SK-N-SH (cell line): Measurements from ENCODE around the gene RAD51B. TPM values are rescaled to one million over a fixed set of nuclear protein-coding genes. Genes with fewer than 3 reads are reported as not detected.
A peak's percentile ranks its signal among the peaks of the same experiment; 100 is the strongest.

Source experiments
- CTCF ChIA-PET: fragments of 300-600, 350-600 bp; formaldehyde crosslinking; extraction: SDS; loops from one replicate; lab custom pipeline; 2021; lab: Yijun Ruan, JAX
- POLR2A ChIA-PET: fragments of 350-600 bp; sonication (Branson Sonifier 250); formaldehyde crosslinking; extraction: SDS; loops from one replicate; lab custom pipeline; 2020; ENCODE audit warnings: antibody characterized with exemption, inconsistent platforms; lab: Yijun Ruan, JAX
- DNase-seq: peaks from one replicate; pipeline ENCODE4 v3.0.0; 2012
- H2AFZ ChIP-seq: fragments of 200-600 bp; sonication (generic); 2 replicates; pipeline ENCODE4 v1.8.1; 2016; ENCODE audit warnings: antibody characterized with exemption, mild to moderate bottlenecking, low read depth
- H3F3A ChIP-seq: fragments of 200-600 bp; sonication (generic); replicated peaks from 2 replicates; pipeline ENCODE3; 2016; ENCODE audit warnings: antibody characterized with exemption, mild to moderate bottlenecking; ENCODE audit not compliant: insufficient read depth
- H3K27ac ChIP-seq, 2 experiments: fragments of 200-500 bp in 1 of 2; fragments of 200-600 bp in 1 of 2; sonication (Bioruptor generic) in 1 of 2; sonication (generic), shearing (Covaris generic) in 1 of 2; 2 replicates each; pipeline versions ENCODE4 v1.5.1 to v1.6.1; 2014 to 2016; ENCODE audit warnings: low read depth in 2 of 2, inconsistent platforms in 1 of 2, low read length in 1 of 2, mild to moderate bottlenecking in 1 of 2, mixed read lengths in 1 of 2
- H3K27me3 ChIP-seq: fragments of 200-600 bp; sonication (generic), shearing (Covaris generic); 2 replicates; pipeline ENCODE4 v1.6.1; 2016; ENCODE audit warnings: mixed run types; ENCODE audit not compliant: insufficient read depth
- H3K36me3 ChIP-seq, 2 experiments: fragments of 200-500 bp in 1 of 2; fragments of 200-600 bp in 1 of 2; sonication (Bioruptor generic) in 1 of 2; sonication (generic) in 1 of 2; replicated peaks in 1 of 2; 2 replicates each; pipeline versions ENCODE3 to v1.5.1; 2014 to 2016; ENCODE audit warnings: low read length in 1 of 2, mild to moderate bottlenecking in 1 of 2; ENCODE audit not compliant: insufficient read depth in 2 of 2, control insufficient read depth in 1 of 2
- H3K4me1 ChIP-seq, 2 experiments: fragments of 200-500 bp in 1 of 2; fragments of 200-600 bp in 1 of 2; sonication (Bioruptor generic) in 1 of 2; sonication (generic), shearing (Covaris generic) in 1 of 2; 2 replicates each; pipeline versions ENCODE4 v1.5.1 to v1.6.1; 2014 to 2016; ENCODE audit warnings: low read depth in 1 of 2, low read length in 1 of 2, mixed run types in 1 of 2; ENCODE audit not compliant: insufficient read depth in 2 of 2, control insufficient read depth in 1 of 2
- H3K4me2 ChIP-seq: fragments of 200-600 bp; sonication (generic), shearing (Covaris generic); 2 replicates; pipeline ENCODE4 v1.6.1; 2017; ENCODE audit warnings: mixed run types
- H3K4me3 ChIP-seq, 2 experiments: fragments of 200-500 bp in 1 of 2; fragments of 200-600 bp in 1 of 2; sonication (Bioruptor generic) in 1 of 2; sonication (generic), shearing (Covaris generic) in 1 of 2; 2 replicates each; pipeline versions ENCODE4 v1.5.1 to v1.8.1; 2014 to 2016; ENCODE audit warnings: low read depth in 2 of 2, inconsistent platforms in 1 of 2, low read length in 1 of 2, mild to moderate bottlenecking in 1 of 2, mixed read lengths in 1 of 2, moderate library complexity in 1 of 2
- H3K79me2 ChIP-seq: fragments of 200-600 bp; sonication (generic); 2 replicates; pipeline ENCODE4 v1.8.1; 2017; ENCODE audit warnings: mild to moderate bottlenecking; ENCODE audit not compliant: insufficient read depth
- H3K9ac ChIP-seq: fragments of 200-600 bp; sonication (generic); 2 replicates; pipeline ENCODE4 v1.6.1; 2017; ENCODE audit warnings: mixed run types
- H3K9me2 ChIP-seq: fragments of 200-600 bp; sonication (generic); 2 replicates; pipeline ENCODE4 v1.6.1; 2017; ENCODE audit warnings: mixed run types
- H3K9me3 ChIP-seq: fragments of 200-600 bp; sonication (generic); 2 replicates; pipeline ENCODE4 v1.6.1; 2017; ENCODE audit warnings: mixed run types, mild to moderate bottlenecking, moderate library complexity
- H4K20me1 ChIP-seq: fragments of 200-600 bp; sonication (generic); 2 replicates; pipeline ENCODE4 v1.6.1; 2017; ENCODE audit warnings: mild to moderate bottlenecking, mixed run types; ENCODE audit not compliant: insufficient read depth
- CHD2 ChIP-seq: fragments of 150-350 bp; IDR thresholded peaks from 2 replicates; pipeline ENCODE4 v1.6.1; 2018; ENCODE audit warnings: low read length; ENCODE audit not compliant: partially characterized antibody
- GATA2 ChIP-seq: sonication (generic); formaldehyde crosslinking; IDR thresholded peaks from 2 replicates; pipeline ENCODE4 v1.5.0; 2020; ENCODE audit warnings: mild to moderate bottlenecking, missing genetic modification reagents
- MXI1 ChIP-seq: IDR thresholded peaks from 2 replicates; pipeline ENCODE4 v1.6.1; 2012; ENCODE audit warnings: mild to moderate bottlenecking, low read depth, low read length, improper control_type of control experiment
- NRF1 ChIP-seq: IDR thresholded peaks from 2 replicates; pipeline ENCODE4 v1.6.1; 2012; ENCODE audit warnings: low read depth, mild to moderate bottlenecking, low read length
- RAD21 ChIP-seq: IDR thresholded peaks from 2 replicates; pipeline ENCODE4 v1.6.1; 2012; ENCODE audit warnings: mild to moderate bottlenecking, low read length
- RFX5 ChIP-seq: IDR thresholded peaks from 2 replicates; pipeline ENCODE4 v1.6.1; 2012; ENCODE audit warnings: mild to moderate bottlenecking, improper control_type of control experiment, low read length
- RXRA ChIP-seq: IDR thresholded peaks from 2 replicates; pipeline ENCODE4 v1.4.0; 2012; ENCODE audit warnings: low read depth, mild to moderate bottlenecking, borderline replicate concordance
- TEAD4 ChIP-seq: IDR thresholded peaks from 2 replicates; pipeline ENCODE4 v1.4.0; 2012; ENCODE audit warnings: mild to moderate bottlenecking, borderline replicate concordance; ENCODE audit not compliant: insufficient read depth
- USF1 ChIP-seq: IDR thresholded peaks from 2 replicates; pipeline ENCODE4 v1.4.0; 2012; ENCODE audit warnings: low read depth, borderline replicate concordance
- YY1 ChIP-seq: IDR thresholded peaks from 2 replicates; pipeline ENCODE4 v1.4.0; 2012; ENCODE audit warnings: low read depth, mild to moderate bottlenecking
- WGBS: methylation state at CpG from one replicate; pipeline ENCODE4 v1.1.6; 2017; ENCODE audit warnings: low lambda C conversion rate; 5-methylcytosine and 5-hydroxymethylcytosine counted together
- polyA plus RNA-seq, 3 experiments: library from polyadenylated mRNA; depleted of rRNA; stranded (reverse); fragments of >200 nt; gene quantifications; 2 replicates each; pipeline ENCODE4 v1.2.3, GENCODE V29; 2012
- TF ChIP-seq, protein P1 (sequence below): fragments of 150-350 bp; IDR thresholded peaks from 2 replicates; pipeline ENCODE4 v1.6.1; 2017; ENCODE audit warnings: antibody characterized with exemption, low read length, low read depth, borderline replicate concordance
- TF ChIP-seq, protein P2 (sequence below): IDR thresholded peaks from 2 replicates; pipeline ENCODE4 v1.4.0; 2012; ENCODE audit warnings: low read depth, borderline replicate concordance
- TF ChIP-seq, protein P3 (sequence below): IDR thresholded peaks from 2 replicates; pipeline ENCODE4; 2012
- TF ChIP-seq, protein P4 (sequence below): fragments of 200-600 bp; sonication (generic); IDR thresholded peaks from 2 replicates; pipeline ENCODE4 v1.6.1; 2017; ENCODE audit warnings: antibody characterized with exemption, mild to moderate bottlenecking, moderate library complexity

RAD51B gene
- polyA plus RNA-seq, 1 of the 3 experiments (the other 2 are of a cell fraction) = 6.0 TPM

DNA sequence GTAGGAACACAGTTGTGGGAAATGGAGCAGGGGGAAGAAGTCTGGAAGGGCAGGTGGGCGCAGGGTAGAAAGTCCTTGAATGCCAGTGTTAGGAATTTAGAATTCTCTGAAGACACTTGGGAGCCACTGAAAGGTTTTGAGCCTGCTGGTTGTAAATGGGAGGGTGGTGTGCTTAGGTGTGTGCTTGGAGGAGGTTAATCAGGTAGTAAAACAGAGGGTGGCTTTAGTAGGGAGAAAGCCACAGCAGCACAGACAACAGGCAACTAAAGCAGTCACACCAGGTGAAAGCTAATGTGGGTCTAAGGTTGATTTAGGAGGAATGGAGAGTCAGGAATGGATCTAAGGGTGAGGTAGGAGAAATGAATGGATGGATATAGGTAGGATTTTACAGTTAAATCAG, 588.2 kb downstream of the RAD51B start:
- CTCF ChIA-PET = no interaction called here
- POLR2A ChIA-PET = no interaction called here
- no peaks in the 10 kb centered on the region for H3K79me2 ChIP-seq
- H3K36me3 ChIP-seq = no peaks in the 10 kb centered on the region
- TF ChIP-seq, protein P1, sequence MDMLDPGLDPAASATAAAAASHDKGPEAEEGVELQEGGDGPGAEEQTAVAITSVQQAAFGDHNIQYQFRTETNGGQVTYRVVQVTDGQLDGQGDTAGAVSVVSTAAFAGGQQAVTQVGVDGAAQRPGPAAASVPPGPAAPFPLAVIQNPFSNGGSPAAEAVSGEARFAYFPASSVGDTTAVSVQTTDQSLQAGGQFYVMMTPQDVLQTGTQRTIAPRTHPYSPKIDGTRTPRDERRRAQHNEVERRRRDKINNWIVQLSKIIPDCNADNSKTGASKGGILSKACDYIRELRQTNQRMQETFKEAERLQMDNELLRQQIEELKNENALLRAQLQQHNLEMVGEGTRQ = no peak
- TF ChIP-seq TEAD4 = no peak
- TF ChIP-seq, protein P2, sequence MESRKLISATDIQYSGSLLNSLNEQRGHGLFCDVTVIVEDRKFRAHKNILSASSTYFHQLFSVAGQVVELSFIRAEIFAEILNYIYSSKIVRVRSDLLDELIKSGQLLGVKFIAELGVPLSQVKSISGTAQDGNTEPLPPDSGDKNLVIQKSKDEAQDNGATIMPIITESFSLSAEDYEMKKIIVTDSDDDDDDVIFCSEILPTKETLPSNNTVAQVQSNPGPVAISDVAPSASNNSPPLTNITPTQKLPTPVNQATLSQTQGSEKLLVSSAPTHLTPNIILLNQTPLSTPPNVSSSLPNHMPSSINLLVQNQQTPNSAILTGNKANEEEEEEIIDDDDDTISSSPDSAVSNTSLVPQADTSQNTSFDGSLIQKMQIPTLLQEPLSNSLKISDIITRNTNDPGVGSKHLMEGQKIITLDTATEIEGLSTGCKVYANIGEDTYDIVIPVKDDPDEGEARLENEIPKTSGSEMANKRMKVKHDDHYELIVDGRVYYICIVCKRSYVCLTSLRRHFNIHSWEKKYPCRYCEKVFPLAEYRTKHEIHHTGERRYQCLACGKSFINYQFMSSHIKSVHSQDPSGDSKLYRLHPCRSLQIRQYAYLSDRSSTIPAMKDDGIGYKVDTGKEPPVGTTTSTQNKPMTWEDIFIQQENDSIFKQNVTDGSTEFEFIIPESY = no peak
- TF ChIP-seq USF1 = no peak
- TF ChIP-seq CHD2 = no peak
- TF ChIP-seq MXI1 = no peak
- no peak for TF ChIP-seq RFX5
- TF ChIP-seq RXRA = no peak
- TF ChIP-seq, protein P3, sequence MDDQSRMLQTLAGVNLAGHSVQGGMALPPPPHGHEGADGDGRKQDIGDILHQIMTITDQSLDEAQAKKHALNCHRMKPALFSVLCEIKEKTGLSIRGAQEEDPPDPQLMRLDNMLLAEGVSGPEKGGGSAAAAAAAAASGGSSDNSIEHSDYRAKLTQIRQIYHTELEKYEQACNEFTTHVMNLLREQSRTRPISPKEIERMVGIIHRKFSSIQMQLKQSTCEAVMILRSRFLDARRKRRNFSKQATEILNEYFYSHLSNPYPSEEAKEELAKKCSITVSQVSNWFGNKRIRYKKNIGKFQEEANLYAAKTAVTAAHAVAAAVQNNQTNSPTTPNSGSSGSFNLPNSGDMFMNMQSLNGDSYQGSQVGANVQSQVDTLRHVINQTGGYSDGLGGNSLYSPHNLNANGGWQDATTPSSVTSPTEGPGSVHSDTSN = no peak
- TF ChIP-seq NRF1 = no peak
- no peak for TF ChIP-seq GATA2 (CRISPR knock-in tag)
- no peak for TF ChIP-seq YY1
- TF ChIP-seq, all 33 proteins: peak for 0
- DNase-seq = no peak
- H3K4me1 ChIP-seq = peaks cover 2 to 21% of the 10 kb centered on the region in 2 experiments; a peak in 3 of 4 replicates
- no peak overlapping the region for H3K4me2 ChIP-seq
- no peak overlapping the region for H3K27ac ChIP-seq
- no peak overlapping the region for H3K9ac ChIP-seq
- no peak overlapping the region for H3K4me3 ChIP-seq
- no peaks in the 10 kb centered on the region for H4K20me1 ChIP-seq
- peaks cover 5% of the 10 kb centered on the region for H3F3A ChIP-seq
- no peak overlapping the region for H2AFZ ChIP-seq
- no peaks in the 10 kb centered on the region for H3K9me2 ChIP-seq
- H3K27me3 ChIP-seq = no peaks in the 10 kb centered on the region
- H3K9me3 ChIP-seq = no peaks in the 10 kb centered on the region
- WGBS = 100% methylated on average over 1 of the region's 1 CpG

GRCh38 chr14:68408680-68409079, 589.1 kb downstream of the RAD51B start:
- DNase-seq = no peak
- H3K79me2 ChIP-seq = no peaks in the 10 kb centered on the region
- no peaks in the 10 kb centered on the region for H3K36me3 ChIP-seq
- H3K9ac ChIP-seq = no peak overlapping the region
- no peaks in the 10 kb centered on the region for H3K27me3 ChIP-seq
- H3F3A ChIP-seq = peaks cover 5% of the 10 kb centered on the region
- 98% methylated on average over 4 of the region's 4 CpGs for WGBS
- TF ChIP-seq RAD21 = peak; percentile 27; the same call in 1 of the 2 replicates
- TF ChIP-seq NRF1 = no peak
- TF ChIP-seq, protein P4, sequence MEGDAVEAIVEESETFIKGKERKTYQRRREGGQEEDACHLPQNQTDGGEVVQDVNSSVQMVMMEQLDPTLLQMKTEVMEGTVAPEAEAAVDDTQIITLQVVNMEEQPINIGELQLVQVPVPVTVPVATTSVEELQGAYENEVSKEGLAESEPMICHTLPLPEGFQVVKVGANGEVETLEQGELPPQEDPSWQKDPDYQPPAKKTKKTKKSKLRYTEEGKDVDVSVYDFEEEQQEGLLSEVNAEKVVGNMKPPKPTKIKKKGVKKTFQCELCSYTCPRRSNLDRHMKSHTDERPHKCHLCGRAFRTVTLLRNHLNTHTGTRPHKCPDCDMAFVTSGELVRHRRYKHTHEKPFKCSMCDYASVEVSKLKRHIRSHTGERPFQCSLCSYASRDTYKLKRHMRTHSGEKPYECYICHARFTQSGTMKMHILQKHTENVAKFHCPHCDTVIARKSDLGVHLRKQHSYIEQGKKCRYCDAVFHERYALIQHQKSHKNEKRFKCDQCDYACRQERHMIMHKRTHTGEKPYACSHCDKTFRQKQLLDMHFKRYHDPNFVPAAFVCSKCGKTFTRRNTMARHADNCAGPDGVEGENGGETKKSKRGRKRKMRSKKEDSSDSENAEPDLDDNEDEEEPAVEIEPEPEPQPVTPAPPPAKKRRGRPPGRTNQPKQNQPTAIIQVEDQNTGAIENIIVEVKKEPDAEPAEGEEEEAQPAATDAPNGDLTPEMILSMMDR = 0 out of 2 replicates have a peak, but pooled peaks have one; percentile 9
- H3K9me3 ChIP-seq = no peaks in the 10 kb centered on the region
- no peaks in the 10 kb centered on the region for H4K20me1 ChIP-seq
- H3K9me2 ChIP-seq = no peaks in the 10 kb centered on the region
- no peak overlapping the region for H3K27ac ChIP-seq
- POLR2A ChIA-PET = no interaction called here
- H3K4me3 ChIP-seq = no peak overlapping the region
- no peak overlapping the region for H3K4me2 ChIP-seq
- no peak overlapping the region for H2AFZ ChIP-seq
- peaks cover 2 to 17% of the 10 kb centered on the region in 2 experiments; a peak in 3 of 4 replicates for H3K4me1 ChIP-seq
- CTCF ChIA-PET = no interaction called here
